GM19099 (cell line): Measurements from ENCODE around the gene ADPRS.

Experiments used
- POLR2A ChIP-seq: IDR thresholded peaks from 3 replicates; pipeline ENCODE4 v1.6.1; 2011; ENCODE audit warnings: low read depth; ENCODE audit not compliant: insufficient read length; ENCODE audit errors: extremely low read depth

ADPRS gene

GRCh38 chr1:36128905-36129206, 40.2 kb downstream of the ADPRS start:
- TF ChIP-seq POLR2A, result no peak

- no peak for TF ChIP-seq POLR2A
These were observed 43.3 kb downstream of the ADPRS start for GRCh38 chr1:36132029-36132428.

- no peak for TF ChIP-seq POLR2A
These were observed 44.8 kb downstream of the ADPRS start for GRCh38 chr1:36133484-36133883.

- no peak for TF ChIP-seq POLR2A
These were observed 45.3 kb downstream of the ADPRS start for GRCh38 chr1:36134031-36134430.

GRCh38 chr1:36134505-36135329, 46.0 kb downstream of the ADPRS start:
- no peak for TF ChIP-seq POLR2A

GRCh38 chr1:36135330-36135667, 46.6 kb downstream of the ADPRS start:
- no peak for TF ChIP-seq POLR2A

- TF ChIP-seq POLR2A, result no peak
These were observed 47.1 kb downstream of the ADPRS start for GRCh38 chr1:36135796-36136195.

- TF ChIP-seq POLR2A, result no peak
These were observed 47.8 kb downstream of the ADPRS start for GRCh38 chr1:36136535-36136934.

GRCh38 chr1:36137226-36137625, 48.5 kb downstream of the ADPRS start:
- no peak for TF ChIP-seq POLR2A

GRCh38 chr1:36137776-36138175, 49.1 kb downstream of the ADPRS start:
- no peak for TF ChIP-seq POLR2A

- TF ChIP-seq POLR2A, result no peak
These were observed 50.8 kb downstream of the ADPRS start for GRCh38 chr1:36139521-36139920.

GRCh38 chr1:36142121-36142520, 53.4 kb downstream of the ADPRS start:
- TF ChIP-seq POLR2A, result no peak

- TF ChIP-seq POLR2A, result no peak
These were observed 54.7 kb downstream of the ADPRS start for GRCh38 chr1:36143424-36143823.
